ENCODE data around the gene SORBS2.

SORBS2 gene

GRCh38 chr4:185794637-185795036, 17.4 kb downstream of the SORBS2 start:
- Histone ChIP-seq H3K36me3 (ENCODE audit: insufficient read depth, low read length) (no peaks in the 10 kb centered on the region), H3K9me2 (replicated peaks; ENCODE audit: low read depth, low read length) (no peaks in the 10 kb centered on the region), H3K27me3 (ENCODE audit: insufficient read depth, low read length, poor library complexity, severe bottlenecking) (no peaks in the 10 kb centered on the region), H3K9ac (ENCODE audit: low read depth, low read length, poor library complexity, severe bottlenecking) (no peak overlapping the region), H3K4me3 (ENCODE audit: low read length, poor library complexity, severe bottlenecking) (no peak overlapping the region), H3K4me2 (ENCODE audit: low read depth, low read length, poor library complexity, severe bottlenecking) (no peak overlapping the region), H3K79me2 (ENCODE audit: insufficient read depth, low read length) (no peaks in the 10 kb centered on the region), H3K4me1 (ENCODE audit: insufficient read depth, low read length, poor library complexity, severe bottlenecking) (no peaks in the 10 kb centered on the region), H3F3A (ENCODE audit: low read depth) (no peaks in the 10 kb centered on the region), H2AFZ (ENCODE audit: low read length) (no peak overlapping the region), H4K20me1 (ENCODE audit: insufficient read depth, low read length, poor library complexity, severe bottlenecking) (no peaks in the 10 kb centered on the region), H3K9me3 (ENCODE audit: insufficient read depth, low read depth, low read length) (no peaks in the 10 kb centered on the region)
- TF ChIP-seq CTCF (conservative IDR thresholded peaks at IDR 0.05; ENCODE audit: low read length) (no peak), EZH2phosphoT487 (IDR thresholded peaks at IDR 0.05; ENCODE audit: borderline replicate concordance) (no peak)

- no peaks in the 10 kb centered on the region for H3K4me1 ChIP-seq (ENCODE audit: insufficient read depth, low read length, poor library complexity, severe bottlenecking)
- no peaks in the 10 kb centered on the region for H3K27me3 ChIP-seq (ENCODE audit: insufficient read depth, low read length, poor library complexity, severe bottlenecking)
- no peak overlapping the region for H2AFZ ChIP-seq (ENCODE audit: low read length)
- H3K9me2 ChIP-seq (replicated peaks; ENCODE audit: low read depth, low read length): no peaks in the 10 kb centered on the region
- no peaks in the 10 kb centered on the region for H3F3A ChIP-seq (ENCODE audit: low read depth)
- TF ChIP-seq CTCF (conservative IDR thresholded peaks at IDR 0.05; ENCODE audit: low read length) (no peak), EZH2phosphoT487 (IDR thresholded peaks at IDR 0.05; ENCODE audit: borderline replicate concordance) (no peak)
- no peaks in the 10 kb centered on the region for H3K9me3 ChIP-seq (ENCODE audit: insufficient read depth, low read depth, low read length)
- H3K79me2 ChIP-seq (ENCODE audit: insufficient read depth, low read length): no peaks in the 10 kb centered on the region
- no peak overlapping the region for H3K4me2 ChIP-seq (ENCODE audit: low read depth, low read length, poor library complexity, severe bottlenecking)
- no peak overlapping the region for H3K9ac ChIP-seq (ENCODE audit: low read depth, low read length, poor library complexity, severe bottlenecking)
- H3K36me3 ChIP-seq (ENCODE audit: insufficient read depth, low read length): no peaks in the 10 kb centered on the region
- H4K20me1 ChIP-seq (ENCODE audit: insufficient read depth, low read length, poor library complexity, severe bottlenecking): no peaks in the 10 kb centered on the region
- H3K4me3 ChIP-seq (ENCODE audit: low read length, poor library complexity, severe bottlenecking): no peak overlapping the region
These were observed 18.3 kb downstream of the SORBS2 start for GRCh38 chr4:185793716-185794115.

- no peaks in the 10 kb centered on the region for H3K36me3 ChIP-seq (ENCODE audit: insufficient read depth, low read length)
- no peaks in the 10 kb centered on the region for H3K4me1 ChIP-seq (ENCODE audit: insufficient read depth, low read length, poor library complexity, severe bottlenecking)
- H4K20me1 ChIP-seq (ENCODE audit: insufficient read depth, low read length, poor library complexity, severe bottlenecking): no peaks in the 10 kb centered on the region
- H3K9me2 ChIP-seq (replicated peaks; ENCODE audit: low read depth, low read length): no peaks in the 10 kb centered on the region
- TF ChIP-seq EZH2phosphoT487 (IDR thresholded peaks at IDR 0.05; ENCODE audit: borderline replicate concordance) (no peak), CTCF (conservative IDR thresholded peaks at IDR 0.05; ENCODE audit: low read length) (no peak)
- H3K4me2 ChIP-seq (ENCODE audit: low read depth, low read length, poor library complexity, severe bottlenecking): no peak overlapping the region
- H3K9ac ChIP-seq (ENCODE audit: low read depth, low read length, poor library complexity, severe bottlenecking): no peak overlapping the region
- H3F3A ChIP-seq (ENCODE audit: low read depth): no peaks in the 10 kb centered on the region
- no peaks in the 10 kb centered on the region for H3K9me3 ChIP-seq (ENCODE audit: insufficient read depth, low read depth, low read length)
- no peak overlapping the region for H2AFZ ChIP-seq (ENCODE audit: low read length)
- H3K79me2 ChIP-seq (ENCODE audit: insufficient read depth, low read length): no peaks in the 10 kb centered on the region
- no peak overlapping the region for H3K4me3 ChIP-seq (ENCODE audit: low read length, poor library complexity, severe bottlenecking)
- no peaks in the 10 kb centered on the region for H3K27me3 ChIP-seq (ENCODE audit: insufficient read depth, low read length, poor library complexity, severe bottlenecking)
These were observed 18.9 kb downstream of the SORBS2 start for GRCh38 chr4:185793116-185793485.

All from Loucy (cell line).